Lower lobe of right lung (tissue), 2 donors: ENCODE data around the gene POLR3A. TPM values are rescaled to one million over a fixed set of nuclear protein-coding genes. Genes with fewer than 3 reads are reported as not detected.
"Not testable (repeated sequence)": the region's sequence is repeated elsewhere in the genome, so short reads cannot be mapped to it uniquely, and the experiment has no call there.

ENCODE experiments used
- ATAC-seq, 2 donors: fragments of 200-7000 bp; cut with Tn5 transposase; one replicate each; pipeline ENCODE4 v1.9.1; 2020 to 2022; ENCODE audit warnings: mild to moderate bottlenecking in 2 of 2, moderate library complexity in 2 of 2
- DNase-seq: peaks from one replicate; pipeline ENCODE4 v3.0.0-alpha.2; 2020
- H3K27ac ChIP-seq: fragments of 200-600 bp; one replicate; pipeline ENCODE4 v1.8.0; 2022
- H3K27me3 ChIP-seq: fragments of 200-600 bp; one replicate; pipeline ENCODE4 v1.8.0; 2022; ENCODE audit warnings: low read depth
- H3K36me3 ChIP-seq: fragments of 200-600 bp; one replicate; pipeline ENCODE4 v1.8.0; 2022; ENCODE audit warnings: mild to moderate bottlenecking
- H3K4me1 ChIP-seq: fragments of 200-600 bp; one replicate; pipeline ENCODE4 v1.8.0; 2022
- H3K4me3 ChIP-seq: fragments of 200-600 bp; one replicate; pipeline ENCODE4 v1.8.0; 2022; ENCODE audit warnings: mild to moderate bottlenecking
- H3K9me3 ChIP-seq: fragments of 200-600 bp; one replicate; pipeline ENCODE4 v1.8.0; 2022
- CTCF ChIP-seq: fragments of 200-600 bp; IDR thresholded peaks from one replicate; pipeline ENCODE4 v1.8.0; 2022; ENCODE audit warnings: antibody characterized with exemption, mild to moderate bottlenecking
- intact Hi-C: fragments of 100-400 bp; cut with DNase I; formaldehyde crosslinking; loops from one replicate; pipeline ENCODE4 v1.11.0; 2022
- long read RNA-seq: library from polyadenylated mRNA; unstranded; transcript quantifications from one replicate; pipeline ENCODE4 v2.0.0, GENCODE V29; 2021
- total RNA-seq: library from RNA; stranded (reverse); fragmentation: NEBNext Ultra II Directional; extraction: Animal tissue kit (Norgen Biotek cat#: 25700); gene quantifications from one replicate; pipeline ENCODE4 v1.2.1, GENCODE V29; 2021
- donor health status: DM: no; HTN: yes; CAD: no; lungs with severe emphysema.

POLR3A gene
- total RNA-seq, result 11.2 TPM
- long read RNA-seq, partial matches to known transcripts, result 9 of 17 reads
- long read RNA-seq, other reads (novel, unspliced or antisense), result 8 of 17 reads

GRCh38 chr10:78029269-78030226 is at the start of gene POLR3A:
Gene POLR3A, minus strand, starts transcription at chr10:78029515. Its CDS starts 108 bp downstream, at chr10:78029407.
- H3K4me3 ChIP-seq, result peak within 1 kb of the TSS; percentile 95
- no peaks in the 10 kb centered on the region for H3K9me3 ChIP-seq
- H3K36me3 ChIP-seq, result peaks cover 18% of the 10 kb centered on the region
- H3K4me1 ChIP-seq, result peaks cover 27% of the 10 kb centered on the region
- ATAC-seq (peak; percentile 84 to 90), DNase-seq (peak; percentile 97)
- no peaks in the 10 kb centered on the region for H3K27me3 ChIP-seq
- intact Hi-C loops, result no loop called here
- TF ChIP-seq CTCF, result peak; percentile 70
- peak within 1 kb of the TSS; percentile 59 for H3K27ac ChIP-seq

- intact Hi-C loops, result no loop called here
- no peaks in the 10 kb centered on the region for H3K27me3 ChIP-seq
- H3K4me1 ChIP-seq, result no peaks in the 10 kb centered on the region
- no peaks in the 10 kb centered on the region for H3K9me3 ChIP-seq
- no peak for DNase-seq
- H3K27ac ChIP-seq, result no peak overlapping the region
- no peak overlapping the region for H3K4me3 ChIP-seq
- ATAC-seq, result no peak
- H3K36me3 ChIP-seq, result no peaks in the 10 kb centered on the region
- TF ChIP-seq CTCF, result no peak
These were observed 49.4 kb upstream of the POLR3A start for GRCh38 chr10:78078539-78079330.

- DNase-seq, H3K4me1 ChIP-seq, H3K4me3 ChIP-seq, intact Hi-C loops, H3K27ac ChIP-seq, ATAC-seq, H3K36me3 ChIP-seq, H3K27me3 ChIP-seq, H3K9me3 ChIP-seq: not testable (repeated sequence)
These were observed 46.5 kb upstream of the POLR3A start for GRCh38 chr10:78075806-78076205.

- H3K27ac ChIP-seq, result no peak overlapping the region
- DNase-seq, result no peak
- H3K27me3 ChIP-seq, result no peaks in the 10 kb centered on the region
- intact Hi-C loops, result no loop called here
- no peaks in the 10 kb centered on the region for H3K4me1 ChIP-seq
- H3K9me3 ChIP-seq, result no peaks in the 10 kb centered on the region
- H3K4me3 ChIP-seq, result no peak overlapping the region
- ATAC-seq, result no peak
- no peak for TF ChIP-seq CTCF
- H3K36me3 ChIP-seq, result no peaks in the 10 kb centered on the region
These were observed 43.2 kb upstream of the POLR3A start for GRCh38 chr10:78072504-78072903.

GRCh38 chr10:78071857-78072179 is 42.5 kb upstream of the POLR3A start:
- Histone ChIP-seq H3K27ac (no peak overlapping the region), H3K4me1 (no peaks in the 10 kb centered on the region), H3K27me3 (no peaks in the 10 kb centered on the region), H3K4me3 (no peak overlapping the region), H3K36me3 (no peaks in the 10 kb centered on the region), H3K9me3 (no peaks in the 10 kb centered on the region)
- no peak for ATAC-seq
- no peak for TF ChIP-seq CTCF
- intact Hi-C loops, result no loop called here
- no peak for DNase-seq
